GM21737 (cell line): ENCODE measurements around the gene MNDA.
A peak's percentile ranks its signal among the peaks of the same experiment; 100 is the strongest.

Experiments used
- ATAC-seq: cut with Tn5 transposase; IDR thresholded peaks from one replicate; pipeline ENCODE4 v1.9.1; 2021; ENCODE audit warnings: mild to moderate bottlenecking, moderate library complexity; ENCODE audit not compliant: unreplicated experiment

Gene MNDA

GRCh38 chr1:158830904-158831507, at the start of gene MNDA:
MNDA (plus strand) TSS chr1:158831351; CDS start chr1:158842154, 10,803 bp downstream.
- peak; percentile 93 for ATAC-seq

DNA sequence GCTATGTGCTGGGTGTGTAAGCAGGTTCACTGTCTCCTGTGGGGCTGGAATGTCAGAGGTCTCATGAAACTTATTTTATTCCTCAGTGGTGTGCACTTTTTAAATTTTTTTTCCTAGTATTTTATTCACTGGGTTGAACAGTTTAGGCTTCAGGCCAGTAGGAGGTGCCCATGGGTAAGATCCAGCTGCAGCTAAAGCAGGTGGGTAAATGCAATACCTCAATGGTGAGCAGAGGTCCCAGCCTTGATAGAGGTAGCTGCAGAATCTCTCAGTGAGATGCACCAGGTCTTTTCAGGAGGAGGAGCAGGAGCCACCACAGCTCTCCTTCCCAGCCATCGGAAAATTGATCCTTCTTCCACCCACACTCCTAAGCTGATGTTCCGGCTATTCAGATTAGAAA, 37.5 kb upstream of the MNDA start:
- no peak for ATAC-seq

DNA sequence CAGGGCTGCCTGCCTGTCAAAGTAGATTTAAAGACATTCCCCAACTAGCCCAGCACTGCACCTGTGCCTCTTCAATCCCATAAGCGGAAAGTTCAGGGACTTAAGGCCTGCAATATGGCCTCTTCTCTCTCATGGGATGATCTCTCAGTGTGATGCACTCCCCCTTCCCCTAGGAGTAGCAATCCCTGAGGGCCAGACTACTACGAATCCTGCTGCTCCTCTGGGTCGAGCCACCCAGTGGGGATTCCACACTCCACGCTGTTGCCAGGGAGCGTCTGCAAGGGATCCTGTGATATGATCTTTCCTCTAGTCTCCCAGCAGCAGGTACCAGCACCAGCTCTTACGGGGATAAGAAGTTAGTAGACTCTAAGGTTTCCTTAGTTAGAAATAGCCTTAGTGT, 36.9 kb upstream of the MNDA start:
- ATAC-seq: no peak

DNA sequence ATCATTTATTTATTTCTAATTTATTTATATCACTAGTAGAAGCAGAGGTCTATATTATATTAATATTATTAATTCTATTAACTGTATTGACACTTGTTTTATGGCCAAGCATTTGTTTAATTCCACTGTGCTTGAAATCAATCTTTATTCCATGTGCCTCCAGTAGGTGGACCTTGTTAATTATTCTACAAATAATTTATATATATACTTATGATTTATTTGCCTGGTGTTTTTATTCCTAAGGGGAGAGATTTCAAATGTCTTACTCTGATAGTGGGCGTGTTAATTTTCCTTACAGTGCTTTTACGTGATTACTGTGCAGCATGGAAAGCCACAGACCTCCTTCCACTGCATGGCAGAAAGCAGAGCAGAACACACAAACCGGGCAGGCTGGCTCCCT, 32.6 kb upstream of the MNDA start:
- ATAC-seq: no peak

GRCh38 chr1:158799689-158800088, 31.5 kb upstream of the MNDA start:
- ATAC-seq: no peak

DNA sequence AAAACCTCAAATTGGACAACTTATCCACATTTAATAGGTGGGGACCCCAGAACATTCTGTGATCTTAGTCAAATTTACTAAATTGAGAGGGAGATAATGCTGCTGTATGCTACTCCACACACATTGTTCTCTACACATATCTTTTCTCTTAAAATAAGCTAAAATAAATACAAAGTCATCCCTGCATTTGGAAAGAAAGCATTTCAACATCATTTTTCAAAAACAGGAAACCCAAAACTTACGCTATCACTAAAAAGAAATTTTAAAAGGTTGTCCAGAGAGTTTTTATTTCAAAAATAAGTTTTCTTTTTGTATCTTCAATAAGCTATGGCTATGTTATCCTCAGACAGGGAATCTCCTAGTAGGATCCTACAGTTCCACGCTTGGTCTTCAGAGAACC, 30.6 kb upstream of the MNDA start:
- ATAC-seq: no peak

DNA sequence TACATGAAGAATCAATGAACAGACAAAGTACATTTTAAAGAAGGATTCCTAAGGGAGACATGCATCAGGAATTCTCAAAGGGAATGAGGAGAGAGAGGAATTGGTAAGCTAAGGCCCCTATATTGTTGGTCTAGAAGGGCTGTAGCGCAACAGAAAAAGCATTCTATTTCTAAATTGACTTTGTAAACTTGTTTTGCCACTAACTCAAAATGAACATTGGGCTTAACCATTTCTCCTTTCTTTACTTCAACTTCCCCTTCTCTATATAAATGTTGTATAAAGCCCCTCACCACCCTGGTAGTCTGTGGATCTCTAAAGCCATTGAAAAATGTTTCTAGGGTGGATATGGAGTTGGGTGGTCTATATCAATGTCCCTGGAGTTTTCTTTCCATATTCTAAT, 29.8 kb upstream of the MNDA start:
- ATAC-seq: no peak

DNA sequence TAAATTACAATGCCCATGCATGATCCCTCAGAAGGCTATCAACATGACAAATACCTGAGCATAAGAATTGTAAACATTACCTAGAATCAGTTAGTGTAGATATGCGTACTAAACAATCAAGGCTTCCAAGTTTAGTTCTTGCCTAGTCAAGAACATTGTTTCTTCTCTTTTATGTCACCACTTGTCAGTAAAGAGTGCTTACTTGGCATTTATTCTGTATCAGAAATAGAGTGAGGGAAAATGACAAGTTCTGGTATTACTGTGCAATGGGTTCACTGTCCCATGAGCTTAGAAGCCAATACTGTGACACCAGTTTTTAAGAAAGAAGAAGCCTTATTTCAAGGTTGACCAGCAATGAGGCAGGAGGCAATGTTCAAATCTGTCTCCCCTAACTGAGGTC, 27.5 kb upstream of the MNDA start:
- ATAC-seq: no peak

DNA sequence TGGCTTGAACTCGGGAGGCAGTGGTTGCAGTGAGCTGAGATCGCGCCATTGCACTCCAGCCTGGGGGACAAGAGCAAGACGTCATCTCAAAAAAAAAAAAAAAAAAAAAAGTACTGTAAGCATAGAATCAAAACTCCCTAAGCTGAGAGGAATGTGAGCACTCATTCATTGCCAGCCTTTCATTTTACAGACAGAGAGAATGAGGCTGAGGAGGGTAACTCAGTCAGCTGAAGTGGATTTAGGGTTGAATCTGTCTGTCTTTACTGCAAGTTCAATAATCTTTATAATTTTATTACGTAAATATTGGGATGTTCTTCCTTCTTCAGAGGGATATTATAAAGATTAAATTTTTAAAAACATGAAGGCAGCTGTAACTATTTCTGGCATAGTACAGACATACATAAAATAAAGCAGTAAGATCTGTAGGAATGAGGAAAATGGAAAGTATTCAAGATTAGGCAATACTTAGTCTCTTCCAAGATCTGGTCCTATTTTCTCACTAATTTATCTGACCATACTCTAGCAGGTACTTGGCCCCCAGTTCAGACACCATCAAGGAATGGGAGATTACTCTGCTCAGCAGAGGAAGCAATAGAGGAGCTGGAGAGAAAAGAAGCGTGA, 24.1 kb upstream of the MNDA start:
- no peak for ATAC-seq

- ATAC-seq: no peak
These were observed 21.9 kb upstream of the MNDA start for GRCh38 chr1:158809256-158809655.

DNA sequence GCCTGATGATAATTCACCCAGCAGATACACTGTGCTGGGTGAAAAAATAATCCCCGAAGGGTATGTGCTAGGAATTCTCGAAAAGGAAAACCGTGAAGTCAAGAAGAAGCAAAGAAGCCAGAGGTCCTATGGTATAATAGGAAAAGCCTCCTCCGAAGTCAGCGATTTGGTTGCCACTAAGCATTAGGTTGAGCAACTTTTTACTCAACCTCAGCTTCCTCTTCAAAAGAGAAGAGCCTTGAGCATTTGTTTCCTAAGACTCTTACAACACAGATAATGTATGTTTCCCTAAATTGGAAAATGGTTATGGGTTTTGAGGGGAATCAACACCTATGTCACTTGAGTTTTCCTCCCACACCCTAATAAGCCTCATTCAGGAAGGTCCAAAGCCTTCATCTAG, 21.3 kb upstream of the MNDA start:
- ATAC-seq: no peak

DNA sequence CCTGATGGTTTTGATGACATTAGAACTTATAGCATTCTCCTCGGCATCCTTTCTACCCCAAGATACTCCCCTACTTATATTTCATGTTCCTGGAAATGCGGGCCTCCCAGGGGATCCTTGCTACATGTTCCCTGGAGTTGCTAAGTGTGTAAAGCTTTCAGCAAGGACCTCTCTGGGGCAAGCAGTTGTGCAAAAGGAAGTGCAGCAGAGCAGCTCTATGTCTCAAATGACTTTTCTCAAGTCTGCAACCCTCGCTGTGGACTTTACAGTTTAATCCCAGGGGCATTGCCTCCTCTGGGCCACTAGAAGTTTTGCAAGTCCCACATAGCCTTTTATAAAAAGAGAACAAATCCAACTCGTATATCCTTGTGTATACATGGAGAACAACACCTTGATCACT, 20.8 kb upstream of the MNDA start:
- no peak for ATAC-seq

DNA sequence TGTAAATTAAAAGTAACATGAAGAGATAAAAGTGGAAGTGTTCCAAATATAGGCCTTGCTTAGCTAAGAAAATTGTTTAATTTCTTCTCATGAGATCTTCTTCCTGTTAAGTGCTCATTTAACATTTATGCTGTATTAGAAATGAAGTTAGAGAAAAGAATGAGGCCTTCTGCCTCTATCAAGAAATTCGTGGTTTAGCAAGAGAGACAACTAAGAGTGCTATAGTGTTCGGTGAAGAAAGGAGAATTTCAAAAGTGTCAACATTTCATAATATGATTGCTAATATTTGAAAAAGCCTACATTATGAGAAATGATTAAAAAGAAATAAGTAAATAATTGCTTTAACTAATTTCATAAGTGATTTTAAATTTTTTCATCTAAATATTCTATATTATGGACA, 18.8 kb upstream of the MNDA start:
- ATAC-seq: no peak

DNA sequence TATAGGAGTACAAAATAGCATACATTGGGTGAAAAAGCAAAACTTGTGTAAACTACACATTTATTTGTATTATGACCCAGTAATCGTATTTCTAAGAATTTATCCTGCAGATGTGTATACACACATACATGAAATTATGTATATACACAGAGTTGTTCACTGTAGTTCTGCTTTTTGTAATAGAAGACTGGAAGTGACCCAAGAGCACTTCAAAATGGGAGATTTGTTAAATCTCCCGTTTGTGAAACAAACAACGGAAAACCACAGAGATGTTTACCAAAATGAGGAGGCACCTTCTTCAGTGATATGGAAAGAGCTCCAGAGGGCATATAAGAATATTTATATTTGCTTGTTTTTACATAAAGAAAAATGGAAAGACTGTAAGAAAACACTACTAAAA, 18.0 kb upstream of the MNDA start:
- no peak for ATAC-seq

DNA sequence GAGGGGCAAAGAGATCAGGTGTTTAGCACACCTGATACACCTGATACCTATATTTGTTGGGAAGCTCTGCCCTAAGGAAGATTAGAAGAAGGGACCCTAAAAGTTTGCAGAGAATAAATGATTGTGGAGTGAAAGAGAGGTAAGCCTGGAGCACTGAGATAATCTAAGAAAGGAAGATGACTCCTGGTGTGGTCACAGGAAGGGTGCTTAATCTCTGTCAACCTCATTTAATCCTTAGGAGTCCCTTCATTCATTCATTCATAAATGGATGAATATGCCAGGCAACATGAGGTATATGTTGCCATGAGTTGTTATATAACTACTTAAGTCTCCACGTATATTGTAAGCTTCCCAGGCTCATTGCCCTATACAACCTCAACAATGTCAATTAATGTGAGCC, 16.2 kb upstream of the MNDA start:
- ATAC-seq: no peak

DNA sequence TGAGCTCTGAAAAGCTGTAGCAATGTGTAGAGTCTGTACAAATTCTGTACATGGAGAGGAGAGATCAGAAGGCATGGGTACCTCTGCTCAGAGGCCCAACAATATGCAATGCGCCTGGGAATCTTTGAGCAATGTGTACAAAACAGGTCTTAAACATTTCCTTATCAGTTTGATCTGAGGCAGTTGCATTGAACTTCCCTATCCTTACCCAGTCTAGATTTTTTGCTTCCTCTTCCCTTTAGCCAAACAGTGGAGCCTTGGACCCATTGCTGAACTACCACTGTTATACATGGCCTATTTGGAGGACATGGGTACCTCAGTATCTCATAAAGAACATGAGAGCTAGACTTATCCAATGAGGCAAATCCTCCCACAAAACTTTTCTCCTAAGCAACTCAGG, 12.6 kb upstream of the MNDA start:
- no peak for ATAC-seq

DNA sequence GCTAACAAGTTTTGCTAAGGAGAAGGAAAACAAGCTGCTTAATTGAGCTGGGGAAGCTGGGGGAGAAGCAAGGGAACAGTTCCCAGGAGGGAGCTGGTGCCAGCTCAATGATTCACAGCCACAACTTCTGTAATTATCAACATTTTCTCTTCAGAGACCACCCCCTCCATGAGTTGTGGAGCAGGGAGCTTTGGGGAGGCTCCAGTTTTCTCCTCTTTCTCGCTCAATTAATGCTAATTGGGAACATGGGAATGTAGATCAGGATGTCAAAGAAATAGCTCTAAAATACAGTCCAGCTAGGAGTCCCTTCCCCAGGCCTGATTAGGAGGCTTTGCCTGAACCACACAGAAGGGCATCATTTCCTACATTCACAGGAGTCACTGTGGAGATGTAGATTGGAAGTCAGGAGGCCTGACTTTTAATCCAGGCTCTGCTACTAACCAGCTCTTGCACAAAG, 12.1 kb upstream of the MNDA start:
- ATAC-seq: no peak

DNA sequence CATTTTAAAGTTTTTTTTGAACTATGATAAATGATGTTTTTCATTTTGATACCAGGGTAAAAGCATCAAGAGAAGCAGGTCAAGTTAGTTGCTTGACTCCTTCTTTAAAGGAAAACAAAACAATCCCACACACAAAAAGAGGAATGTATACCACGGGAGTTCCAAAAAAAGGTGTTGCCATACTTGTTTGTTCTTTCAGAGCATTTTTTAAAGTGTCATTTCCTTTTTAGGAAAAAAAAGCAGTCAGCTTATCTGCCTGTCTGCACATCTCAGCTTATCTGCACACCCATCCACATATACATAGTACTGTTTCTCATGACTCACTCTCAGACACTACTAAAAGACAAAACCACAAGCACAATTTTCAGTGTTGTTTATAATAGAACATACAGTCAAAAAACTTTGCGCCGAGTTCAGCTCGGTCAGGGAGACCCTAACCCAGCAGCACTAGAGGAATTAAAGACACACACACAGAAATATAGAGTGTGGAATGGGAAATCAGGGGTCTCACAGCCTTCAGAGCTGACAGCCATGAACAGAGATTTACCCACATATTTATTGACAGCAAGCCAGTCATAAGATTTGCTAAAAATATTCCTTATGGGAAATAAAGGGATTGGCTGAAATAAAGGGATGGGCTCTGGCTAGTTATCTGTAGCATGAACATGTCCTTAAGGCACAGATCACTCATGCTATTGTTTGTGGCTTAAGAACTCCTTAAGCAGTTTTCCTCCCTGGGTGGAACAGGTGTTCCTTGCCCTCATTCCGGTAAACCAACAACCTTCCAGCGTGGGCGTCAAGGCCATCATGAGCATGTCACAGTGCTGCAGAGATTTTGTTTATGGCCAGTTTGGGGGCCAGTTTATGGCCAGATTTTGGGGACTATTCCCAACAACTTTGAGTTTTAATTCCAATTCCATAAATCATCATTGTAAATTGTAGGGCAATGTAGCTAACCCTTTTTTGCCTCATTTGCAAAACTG, 11.4 kb upstream of the MNDA start:
- ATAC-seq: peak; percentile 92

DNA sequence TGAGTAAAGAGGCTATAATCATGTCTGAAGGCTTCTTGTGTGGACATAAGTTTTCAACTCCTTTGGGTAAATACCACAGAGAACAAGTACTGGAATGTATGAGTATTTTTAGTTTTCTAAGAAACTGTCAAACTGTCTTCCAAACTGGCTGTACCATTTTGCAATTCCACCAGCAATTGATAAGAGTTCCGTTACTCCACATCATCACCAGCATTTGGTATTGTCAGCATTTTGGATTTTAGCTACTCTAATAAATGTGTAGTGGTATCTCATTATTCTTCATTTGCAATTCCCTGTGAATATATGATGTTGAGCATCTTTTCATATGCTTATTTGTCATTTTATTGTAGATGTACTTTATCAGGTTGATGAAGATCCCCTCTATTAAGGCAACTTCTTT, 9.4 kb upstream of the MNDA start:
- ATAC-seq: no peak

GRCh38 chr1:158830074-158830677, 975 bp upstream of the MNDA start:
- no peak for ATAC-seq

DNA sequence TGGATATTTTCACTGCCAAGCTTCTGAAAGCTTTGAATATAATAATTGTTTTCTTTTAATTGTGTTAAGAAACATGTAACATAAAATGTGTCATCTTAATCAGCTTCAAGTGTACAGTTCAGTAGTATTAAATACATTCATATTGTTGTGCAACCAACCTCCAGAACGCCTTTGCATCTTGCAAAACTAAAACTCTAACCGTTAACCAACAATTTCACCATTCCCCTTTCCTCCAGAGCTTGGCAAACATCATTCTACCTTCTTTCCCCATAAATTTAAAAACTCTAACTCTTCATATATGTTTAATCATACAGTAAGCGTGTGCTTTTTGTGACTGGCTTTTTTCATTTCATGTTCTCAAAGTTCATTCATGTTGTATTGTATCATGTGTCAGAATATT, 2.1 kb downstream of the MNDA start:
- ATAC-seq: no peak
